Islet of Langerhans (tissue), 1 donor: ENCODE data around the gene CD6.

Experiments
- FAIRE-seq: peaks from one replicate; lab custom pipeline; 2011; peaks lifted over from hg19 to GRCh38; lab: Jason Lieb, UNC

CD6 gene

GRCh38 chr11:60971520-60971919, at the start of gene CD6:
TSS of gene CD6 (plus strand) at chr11:60971680. CDS start at chr11:60971866, 186 bp downstream.
- no peak for FAIRE-seq

DNA sequence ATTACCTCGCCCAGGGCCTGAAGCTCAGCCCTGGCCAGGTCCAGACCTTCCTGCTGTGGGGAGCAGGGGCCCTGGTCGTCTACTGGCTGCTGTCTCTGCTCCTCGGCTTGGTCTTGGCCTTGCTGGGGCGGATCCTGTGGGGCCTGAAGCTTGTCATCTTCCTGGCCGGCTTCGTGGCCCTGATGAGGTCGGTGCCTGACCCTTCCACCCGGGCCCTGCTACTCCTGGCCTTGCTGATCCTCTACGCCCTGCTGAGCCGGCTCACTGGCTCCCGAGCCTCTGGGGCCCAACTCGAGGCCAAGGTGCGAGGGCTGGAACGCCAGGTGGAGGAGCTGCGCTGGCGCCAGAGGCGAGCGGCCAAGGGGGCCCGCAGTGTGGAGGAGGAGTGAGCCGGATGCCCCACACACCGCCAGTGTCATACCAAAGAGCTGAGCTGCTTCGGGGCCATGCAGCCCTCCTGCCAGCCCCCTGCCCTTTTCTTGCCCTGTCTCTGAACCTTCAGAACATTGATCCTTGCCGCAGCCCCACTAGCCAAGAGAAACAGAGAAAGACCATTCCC, 49.6 kb upstream of the CD6 start:
- no peak for FAIRE-seq

- no peak for FAIRE-seq
These were observed 48.6 kb upstream of the CD6 start for GRCh38 chr11:60922906-60923305.

DNA sequence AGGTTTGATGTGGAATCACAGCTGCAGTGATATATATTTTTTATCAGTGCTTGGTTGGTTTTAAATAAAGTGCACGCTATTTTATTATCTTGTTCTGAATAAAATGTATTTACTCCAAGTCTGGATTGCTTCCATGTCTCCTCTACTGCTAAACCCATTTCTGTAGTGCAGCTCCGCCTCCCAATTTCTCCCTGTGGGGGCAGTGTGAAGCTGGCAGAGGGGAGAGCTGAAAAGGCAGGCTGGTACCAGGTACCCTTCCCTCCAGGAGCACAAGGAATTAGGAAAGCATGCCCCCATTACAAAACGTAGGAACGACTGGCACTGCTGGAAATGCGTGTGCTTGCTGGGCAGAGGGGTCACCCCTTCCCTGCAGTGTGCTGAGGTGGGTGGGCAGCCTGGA, 48.2 kb upstream of the CD6 start:
- no peak for FAIRE-seq

GRCh38 chr11:60923800-60924109, 47.7 kb upstream of the CD6 start:
- FAIRE-seq: no peak

- no peak for FAIRE-seq
These were observed 47.2 kb upstream of the CD6 start, which contains the start of gene TMEM132A for GRCh38 chr11:60924110-60924905. TSS of gene TMEM132A (plus strand) at chr11:60924460. CDS start at chr11:60924634, 174 bp downstream.

DNA sequence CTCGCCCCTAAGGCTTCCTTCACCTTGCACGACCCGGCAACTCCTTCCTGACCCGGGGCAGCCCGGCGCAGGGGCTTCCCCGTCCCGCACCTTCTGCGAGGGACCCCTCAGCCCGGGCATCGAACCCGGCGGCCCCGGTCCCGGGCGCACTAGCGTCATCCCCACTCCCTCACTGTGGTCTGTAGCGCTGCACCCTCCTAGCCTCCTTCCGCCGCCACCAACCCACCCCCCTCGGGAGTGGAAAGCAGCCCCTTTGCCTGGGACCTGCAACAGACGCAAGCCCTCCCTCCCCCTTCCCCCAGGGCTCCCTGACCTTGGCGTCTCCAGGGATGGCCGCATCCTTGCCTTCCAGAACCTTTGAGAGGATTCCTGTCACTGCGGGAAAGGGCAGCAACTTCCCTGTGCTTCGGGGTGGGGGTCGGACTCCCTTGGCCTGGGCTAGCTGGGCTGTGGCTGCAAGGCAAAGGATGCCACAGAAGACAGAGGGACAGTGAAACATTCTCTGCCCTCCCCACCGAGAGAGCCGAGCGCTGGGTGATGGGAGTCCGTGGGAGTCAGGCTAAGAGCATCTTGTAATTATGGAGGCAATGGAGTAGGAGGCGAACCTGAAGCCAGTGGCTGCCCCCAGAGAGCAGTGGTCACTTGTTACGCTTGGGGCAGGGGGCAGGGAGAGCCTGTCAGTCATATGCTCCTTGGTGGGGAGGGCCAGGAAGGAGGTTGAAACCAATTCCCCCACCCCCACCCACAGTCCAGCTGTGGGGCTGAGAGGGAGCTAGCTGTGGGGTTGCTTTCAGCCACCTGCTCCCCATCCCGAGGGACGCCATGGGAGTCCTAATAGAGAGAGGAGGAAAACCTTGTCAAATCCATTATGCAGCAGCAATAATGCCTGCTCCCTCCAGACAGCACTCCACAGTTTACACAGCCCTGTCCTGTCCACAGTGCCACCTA, 46.3 kb upstream of the CD6 start:
- no peak for FAIRE-seq

DNA sequence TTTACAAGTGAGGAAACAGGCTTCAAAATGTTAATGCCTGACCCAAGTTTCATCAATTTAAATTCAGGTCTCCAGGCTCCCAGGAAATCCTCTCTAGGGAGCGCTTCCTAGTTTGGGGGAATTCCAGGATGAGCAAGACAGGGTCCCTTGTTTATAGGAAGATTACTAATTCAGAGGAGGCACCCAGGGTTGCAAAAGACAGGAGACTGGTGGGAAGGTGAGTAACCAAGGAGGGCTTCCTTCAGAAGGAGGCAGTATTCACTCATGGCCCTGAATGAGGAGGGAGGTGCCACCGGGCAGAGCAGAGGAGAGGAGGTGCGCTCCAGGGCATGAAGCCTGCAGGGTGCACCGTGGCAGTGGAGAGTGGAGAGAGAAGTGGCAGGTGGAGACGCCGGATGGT, 45.6 kb upstream of the CD6 start:
- FAIRE-seq: no peak

- no peak for FAIRE-seq
These were observed 45.0 kb upstream of the CD6 start for GRCh38 chr11:60926500-60926899.

- no peak for FAIRE-seq
These were observed 44.4 kb upstream of the CD6 start for GRCh38 chr11:60927061-60927592.

DNA sequence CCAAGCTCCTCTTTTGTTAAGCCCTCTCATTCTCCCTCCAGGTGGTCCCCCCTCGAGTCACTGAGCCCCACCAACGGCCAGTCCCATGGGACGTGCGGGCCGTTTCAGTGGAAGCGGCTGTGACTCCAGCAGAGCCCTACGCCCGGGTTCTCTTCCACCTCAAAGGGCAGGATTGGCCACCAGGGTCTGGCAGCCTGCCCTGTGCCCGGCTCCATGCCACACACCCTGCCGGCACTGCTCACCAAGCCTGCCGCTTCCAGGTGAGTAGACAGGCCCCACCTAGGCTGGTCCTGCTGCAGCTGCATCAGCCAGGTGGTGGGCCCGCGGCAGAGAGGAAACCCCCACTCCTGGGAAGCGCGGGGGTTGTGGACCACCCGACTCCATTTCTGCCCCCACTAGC, 43.9 kb upstream of the CD6 start:
- FAIRE-seq: no peak

- no peak for FAIRE-seq
These were observed 42.9 kb upstream of the CD6 start for GRCh38 chr11:60928563-60929001.

DNA sequence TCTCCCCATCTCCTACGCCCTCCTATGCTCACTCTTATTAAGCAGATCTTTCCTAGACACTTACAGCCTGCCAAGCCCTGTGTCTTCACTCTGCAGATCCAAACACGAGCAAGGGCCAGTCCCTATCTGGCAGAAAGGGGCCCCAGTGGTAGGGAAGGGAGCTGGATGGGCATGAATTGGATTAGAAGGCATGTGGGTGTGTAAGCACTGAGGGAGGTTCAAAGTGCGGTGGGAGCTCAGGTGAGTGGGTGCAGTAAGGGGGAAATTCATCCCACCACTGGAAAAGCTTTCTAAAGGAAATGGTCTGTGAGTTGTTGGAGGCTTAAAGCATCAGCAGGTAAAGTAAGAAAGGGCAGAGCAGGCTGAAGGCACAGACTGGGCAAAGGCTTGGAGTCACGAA, 41.7 kb upstream of the CD6 start:
- no peak for FAIRE-seq

DNA sequence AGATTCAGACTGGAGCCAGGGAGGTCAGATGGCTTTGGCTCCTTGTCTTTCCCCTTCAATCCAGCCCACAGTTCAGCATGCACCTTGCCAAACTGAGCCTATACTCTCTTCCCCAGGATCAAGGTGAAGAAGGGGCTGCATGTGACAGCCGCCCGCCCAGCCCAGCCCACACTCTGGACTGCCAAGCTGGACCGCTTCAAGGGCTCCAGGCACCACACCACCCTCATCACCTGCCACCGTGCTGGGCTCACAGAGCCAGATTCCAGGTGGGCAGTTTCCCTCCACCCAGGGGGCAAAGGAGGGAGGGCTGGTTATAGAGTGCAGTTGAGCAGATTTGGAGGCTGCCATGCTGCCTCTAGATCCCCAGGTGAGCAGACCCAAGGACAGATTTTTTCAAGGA, 41.1 kb upstream of the CD6 start:
- FAIRE-seq: no peak

- FAIRE-seq: no peak
These were observed 39.6 kb upstream of the CD6 start for GRCh38 chr11:60931917-60932316.

DNA sequence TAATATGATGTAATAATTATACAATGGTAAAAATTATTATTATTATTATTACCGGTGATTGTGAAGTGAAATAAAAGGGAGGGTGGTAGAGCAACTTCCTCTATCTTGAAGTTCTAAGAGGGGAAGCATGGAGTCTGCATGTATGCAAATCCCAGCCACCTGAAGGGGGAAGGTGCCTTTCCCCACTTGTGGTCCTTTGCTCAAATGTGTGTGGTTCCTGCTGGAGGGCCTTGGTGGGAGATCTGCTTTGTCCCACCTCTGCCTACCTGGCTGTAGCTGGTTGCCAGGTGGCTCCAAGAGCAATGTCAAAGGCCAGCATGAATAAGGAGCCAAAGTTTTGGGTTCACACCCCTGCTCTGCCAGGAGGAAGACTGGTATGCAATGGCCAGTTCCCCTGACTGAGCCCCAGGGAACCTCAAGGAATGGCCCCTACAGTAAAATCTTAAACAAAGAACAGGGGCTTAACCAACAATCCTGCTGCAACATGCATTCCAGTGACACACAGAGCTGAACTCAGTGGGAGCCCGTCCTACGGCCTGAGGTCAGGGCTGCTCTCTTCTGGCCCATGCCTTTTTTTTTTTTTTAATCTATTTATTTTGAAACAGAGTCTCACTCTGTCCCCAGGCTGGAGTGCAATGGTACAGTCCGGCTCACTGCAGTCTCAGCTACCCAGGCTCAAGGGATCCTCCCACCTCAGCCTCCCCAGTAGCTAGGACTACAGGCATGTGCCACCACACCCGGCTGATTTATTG, 38.7 kb upstream of the CD6 start:
- FAIRE-seq: no peak

GRCh38 chr11:60933416-60934123, 37.9 kb upstream of the CD6 start:
- no peak for FAIRE-seq

DNA sequence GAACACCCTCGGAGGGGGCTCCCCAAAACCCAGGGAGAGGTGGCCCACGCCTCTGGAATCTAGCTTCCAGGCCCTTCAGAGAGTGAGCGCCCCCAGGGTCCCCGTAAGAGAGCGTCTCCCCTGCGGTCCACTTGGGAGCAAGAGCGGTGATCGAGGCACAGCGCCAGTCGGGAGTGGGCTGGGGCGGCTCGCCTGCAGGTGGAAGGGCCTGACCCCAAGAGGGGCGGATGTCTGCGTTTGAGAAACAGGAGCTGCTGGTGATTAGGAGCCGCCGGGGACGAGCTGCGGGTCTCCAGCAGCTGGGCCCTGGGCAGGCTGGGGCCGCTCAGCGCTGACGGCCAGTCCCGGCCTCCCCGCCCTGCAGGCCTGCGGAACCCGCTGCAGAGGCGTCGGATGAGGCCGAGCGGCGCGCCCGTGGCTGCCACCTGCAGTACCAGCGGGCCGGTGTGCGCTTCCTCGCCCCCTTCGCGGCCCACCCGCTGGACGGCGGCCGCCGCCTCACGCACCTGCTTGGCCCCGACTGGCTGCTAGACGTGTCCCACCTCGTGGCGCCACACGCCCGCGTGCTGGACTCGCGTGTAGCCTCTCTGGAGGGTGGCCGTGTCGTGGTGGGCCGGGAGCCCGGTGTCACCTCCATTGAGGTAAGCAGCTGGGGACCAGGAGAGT, 37.2 kb upstream of the CD6 start:
- no peak for FAIRE-seq

GRCh38 chr11:60934790-60935605, 36.5 kb upstream of the CD6 start:
- no peak for FAIRE-seq
